ENCODE results near the gene ARHGEF12.

DNA sequence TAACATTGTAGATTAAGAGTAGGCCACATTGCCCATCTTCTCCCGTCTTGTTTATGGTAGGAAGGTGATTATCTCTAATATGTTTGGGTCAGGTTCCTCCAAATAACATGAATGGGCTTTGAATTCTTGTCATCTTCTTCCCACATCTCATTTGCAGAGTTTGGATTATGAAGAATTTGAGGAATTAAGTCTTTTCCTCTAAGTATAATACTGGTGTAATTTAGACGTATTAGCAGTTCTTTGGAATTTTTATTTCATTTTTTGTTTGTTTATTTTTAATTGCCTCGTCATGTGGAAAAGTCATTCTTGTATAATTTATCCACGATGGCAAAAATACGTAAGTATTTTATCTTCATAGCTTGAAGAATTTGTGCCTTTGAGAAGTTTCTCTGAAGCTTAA is 73.4 kb downstream of the ARHGEF12 start:
- TF ChIP-seq, protein P1, sequence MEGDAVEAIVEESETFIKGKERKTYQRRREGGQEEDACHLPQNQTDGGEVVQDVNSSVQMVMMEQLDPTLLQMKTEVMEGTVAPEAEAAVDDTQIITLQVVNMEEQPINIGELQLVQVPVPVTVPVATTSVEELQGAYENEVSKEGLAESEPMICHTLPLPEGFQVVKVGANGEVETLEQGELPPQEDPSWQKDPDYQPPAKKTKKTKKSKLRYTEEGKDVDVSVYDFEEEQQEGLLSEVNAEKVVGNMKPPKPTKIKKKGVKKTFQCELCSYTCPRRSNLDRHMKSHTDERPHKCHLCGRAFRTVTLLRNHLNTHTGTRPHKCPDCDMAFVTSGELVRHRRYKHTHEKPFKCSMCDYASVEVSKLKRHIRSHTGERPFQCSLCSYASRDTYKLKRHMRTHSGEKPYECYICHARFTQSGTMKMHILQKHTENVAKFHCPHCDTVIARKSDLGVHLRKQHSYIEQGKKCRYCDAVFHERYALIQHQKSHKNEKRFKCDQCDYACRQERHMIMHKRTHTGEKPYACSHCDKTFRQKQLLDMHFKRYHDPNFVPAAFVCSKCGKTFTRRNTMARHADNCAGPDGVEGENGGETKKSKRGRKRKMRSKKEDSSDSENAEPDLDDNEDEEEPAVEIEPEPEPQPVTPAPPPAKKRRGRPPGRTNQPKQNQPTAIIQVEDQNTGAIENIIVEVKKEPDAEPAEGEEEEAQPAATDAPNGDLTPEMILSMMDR (conservative IDR thresholded peaks at IDR 0.05; ENCODE audit: low read depth, low read length) = no peak
- TF ChIP-seq EZH2 (IDR thresholded peaks at IDR 0.05; ENCODE audit: low read length, unreplicated experiment) (no peak), EZH2phosphoT487 (IDR thresholded peaks at IDR 0.05; ENCODE audit: borderline replicate concordance, low read length) (no peak)
